T-helper 2 cell (primary cell): ENCODE measurements around the gene MBD6.
"Not testable (repeated sequence)": the region's sequence is repeated elsewhere in the genome, so short reads cannot be mapped to it uniquely, and the experiment has no call there.

ENCODE experiments used
- DNase-seq, 5 experiments: peaks; one replicate each; pipeline versions ENCODE4 v3.0.0 to v3.0.0-alpha.2; 2012 to 2022

MBD6 gene

DNA sequence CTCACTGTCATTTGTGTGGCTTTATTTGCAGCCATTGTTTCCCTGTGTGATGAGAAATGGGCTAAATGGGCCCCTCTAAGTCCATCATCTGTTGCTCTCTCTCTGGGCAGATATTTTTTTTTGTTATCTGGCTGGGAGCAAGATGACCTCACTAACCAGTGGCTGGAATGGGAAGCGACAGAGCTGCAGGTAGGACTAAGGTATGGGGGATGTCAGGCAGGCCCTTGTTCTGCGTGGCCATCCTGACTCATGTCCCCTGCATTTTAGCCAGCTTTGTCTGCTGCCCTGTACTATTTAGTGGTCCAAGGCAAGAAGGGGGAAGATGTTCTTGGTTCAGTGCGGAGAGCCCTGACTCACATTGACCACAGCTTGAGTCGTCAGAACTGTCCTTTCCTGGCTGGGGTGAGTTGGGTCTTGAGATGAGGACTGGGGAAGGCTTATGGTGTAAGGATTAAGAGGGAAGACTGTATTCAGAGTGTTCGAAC lies 33.4 kb upstream of the MBD6 start:
- no peak for DNase-seq

DNA sequence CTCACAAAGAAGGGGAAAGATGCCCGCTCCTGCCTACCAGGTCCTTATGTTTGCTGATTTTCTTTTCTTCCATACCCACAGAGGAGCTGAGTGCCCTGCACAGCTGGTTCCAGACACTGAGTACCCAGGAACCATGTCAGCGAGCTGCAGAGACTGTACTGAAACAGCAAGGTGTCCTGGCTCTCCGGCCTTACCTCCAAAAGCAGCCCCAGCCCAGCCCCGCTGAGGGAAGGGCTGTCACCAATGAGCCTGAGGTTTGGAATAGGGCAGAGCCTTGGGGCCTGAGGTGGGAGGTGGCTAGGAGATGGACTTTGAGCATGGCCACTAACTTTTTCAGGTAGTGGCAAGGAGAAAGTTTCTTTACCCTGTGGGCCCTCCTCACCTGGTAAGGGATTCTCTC lies 32.5 kb upstream of the MBD6 start:
- DNase-seq, result no peak

GRCh38 chr12:57491393-57492280 lies 31.0 kb upstream of the MBD6 start:
- DNase-seq, result peak in 1 of 5 experiments; percentile 52

GRCh38 chr12:57495051-57495701 lies 27.4 kb upstream of the MBD6 start:
- DNase-seq, result not testable (repeated sequence)

DNA sequence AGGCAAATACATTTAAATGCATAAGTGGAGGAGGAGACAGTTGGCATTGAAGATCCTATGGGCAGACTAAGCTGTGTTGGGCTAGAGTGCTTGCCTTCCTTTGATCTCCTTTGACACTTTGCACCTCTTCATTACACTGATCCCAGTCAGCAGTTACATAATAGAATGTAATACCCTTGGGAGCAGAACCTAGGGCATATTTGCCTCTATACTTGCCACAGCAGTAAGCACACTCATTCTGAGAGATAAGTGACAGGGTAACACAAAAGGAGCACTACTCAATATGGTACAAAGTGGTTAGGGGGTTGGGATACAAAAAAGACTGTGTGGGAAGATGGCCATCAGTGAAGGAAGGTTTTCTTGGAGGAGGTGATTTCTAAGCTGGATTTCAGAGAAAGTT lies 25.8 kb upstream of the MBD6 start:
- no peak for DNase-seq

- DNase-seq, result no peak
Measured at GRCh38 chr12:57497223-57498131, 25.1 kb upstream of the MBD6 start.

- no peak for DNase-seq
Measured at GRCh38 chr12:57498132-57498502, 24.5 kb upstream of the MBD6 start.

DNA sequence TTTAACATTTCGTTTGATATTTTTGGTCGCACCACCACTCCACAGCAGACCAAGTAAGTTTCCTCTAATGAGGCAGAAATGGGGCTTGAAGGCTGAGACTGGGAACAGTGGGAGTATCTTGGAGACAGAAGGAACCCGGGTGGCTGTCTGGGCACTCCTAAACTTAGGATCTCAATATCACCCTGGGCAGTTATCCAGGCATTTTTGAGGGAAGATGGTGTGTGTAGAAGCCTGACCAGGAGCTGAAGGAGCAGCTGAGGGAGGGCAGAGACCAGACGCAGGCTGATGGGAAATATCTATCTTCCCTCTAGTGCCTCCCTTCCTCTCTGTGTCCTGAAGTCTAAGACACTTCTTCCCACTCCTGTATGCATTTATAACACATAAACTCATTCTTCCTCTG lies 24.1 kb upstream of the MBD6 start:
- DNase-seq, result no peak

GRCh38 chr12:57500213-57500612 lies 22.4 kb upstream of the MBD6 start:
- DNase-seq, result no peak

DNA sequence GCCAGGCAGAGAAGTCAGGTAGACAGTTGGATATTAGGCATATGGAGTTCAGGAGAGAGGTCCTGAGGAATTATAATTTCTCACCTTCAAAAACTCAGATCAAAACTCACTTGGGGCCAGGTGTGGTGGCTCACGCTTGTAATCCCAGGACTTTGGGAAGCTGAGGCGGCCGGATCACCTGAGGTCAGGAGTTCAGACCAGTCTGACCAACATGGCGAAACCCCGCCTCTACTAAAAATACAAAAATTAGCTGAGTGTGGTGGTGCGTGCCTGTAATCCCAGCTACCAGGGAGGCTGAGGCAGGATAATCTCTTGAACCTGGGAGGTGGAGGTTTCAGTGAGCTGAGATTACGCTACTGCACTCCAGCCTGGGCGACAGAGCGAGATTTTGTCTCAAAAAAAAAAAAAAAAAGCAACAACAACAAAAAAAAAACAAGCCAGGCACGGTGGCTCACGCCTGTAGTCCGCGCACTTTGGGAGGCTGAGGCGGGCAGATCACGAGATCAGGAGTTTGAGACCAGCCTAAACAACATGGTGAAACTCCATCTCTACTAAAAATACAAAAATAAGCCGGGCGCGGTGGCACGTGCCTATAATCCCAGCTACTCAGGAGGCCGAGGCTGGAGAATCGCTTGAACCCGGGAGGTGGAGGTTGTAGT lies 20.2 kb upstream of the MBD6 start:
- not testable (repeated sequence) for DNase-seq

DNA sequence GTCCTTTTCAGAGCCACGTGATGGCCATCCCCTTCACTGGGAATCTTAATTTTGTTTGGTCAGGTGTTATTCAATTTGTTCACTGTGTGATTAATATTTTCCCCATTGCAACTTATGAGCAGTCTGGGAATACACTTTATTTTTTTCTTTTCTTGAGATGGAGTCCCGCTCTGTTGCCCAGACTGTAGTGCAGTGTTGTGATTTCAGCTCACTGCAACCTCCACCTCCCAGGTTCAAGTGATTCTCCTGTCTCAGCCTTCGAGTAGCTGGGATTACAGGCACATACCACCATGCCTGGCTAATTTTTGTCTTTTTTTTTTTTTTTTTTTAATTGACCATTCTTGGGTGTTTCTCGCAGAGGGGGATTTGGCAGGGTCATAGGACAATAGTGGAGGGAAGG lies 16.1 kb upstream of the MBD6 start:
- not testable (repeated sequence) for DNase-seq

- DNase-seq, result not testable (repeated sequence)
Measured at GRCh38 chr12:57507796-57508195, 14.8 kb upstream of the MBD6 start.

DNA sequence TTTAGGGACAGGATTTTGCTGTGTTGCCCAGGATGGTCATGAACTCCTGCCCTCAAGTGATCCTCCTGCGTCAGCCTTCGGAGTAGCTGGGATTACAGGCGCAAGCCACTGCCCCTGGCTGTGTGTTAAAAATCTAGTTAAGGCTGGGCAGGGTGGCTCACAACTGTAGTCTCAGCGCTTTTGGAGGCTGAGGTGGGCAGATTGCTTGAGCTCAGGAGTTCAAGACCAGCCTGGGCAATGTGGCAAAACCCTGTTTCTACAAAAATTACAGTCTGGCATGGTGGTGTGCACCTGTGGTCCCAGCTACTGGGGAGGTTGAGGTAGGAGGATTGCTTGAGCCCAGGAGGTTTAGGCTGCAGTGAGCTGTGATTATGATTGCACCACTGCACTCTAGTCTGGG lies 11.5 kb upstream of the MBD6 start:
- no peak for DNase-seq

DNA sequence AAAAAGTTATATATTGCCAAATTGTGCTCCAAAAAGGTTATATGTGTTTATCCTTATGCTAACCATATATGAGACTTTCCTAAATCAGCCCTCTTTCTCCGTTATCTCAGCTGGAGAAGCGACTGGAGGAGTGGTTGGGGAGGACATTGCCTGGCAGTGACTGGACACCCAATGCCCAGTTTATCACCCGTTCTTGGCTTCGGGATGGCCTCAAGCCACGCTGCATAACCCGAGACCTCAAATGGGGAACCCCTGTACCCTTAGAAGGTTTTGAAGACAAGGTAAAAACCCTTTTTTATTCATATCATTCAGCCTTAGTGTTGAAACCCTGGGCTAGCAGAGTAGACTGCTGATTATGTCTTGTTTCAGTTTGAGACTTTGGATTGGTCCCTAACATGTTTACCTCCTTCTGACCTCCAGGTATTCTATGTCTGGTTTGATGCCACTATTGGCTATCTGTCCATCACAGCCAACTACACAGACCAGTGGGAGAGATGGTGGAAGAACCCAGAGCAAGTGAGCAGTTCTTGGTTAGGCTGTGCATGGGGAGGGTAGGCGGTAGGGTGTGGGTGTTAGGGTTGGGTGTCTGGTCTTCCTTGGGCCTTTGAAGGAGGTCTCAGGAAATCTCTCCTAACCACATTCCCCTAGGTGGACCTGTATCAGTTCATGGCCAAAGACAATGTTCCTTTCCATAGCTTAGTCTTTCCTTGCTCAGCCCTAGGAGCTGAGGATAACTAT lies 10.9 kb upstream of the MBD6 start:
- no peak for DNase-seq

DNA sequence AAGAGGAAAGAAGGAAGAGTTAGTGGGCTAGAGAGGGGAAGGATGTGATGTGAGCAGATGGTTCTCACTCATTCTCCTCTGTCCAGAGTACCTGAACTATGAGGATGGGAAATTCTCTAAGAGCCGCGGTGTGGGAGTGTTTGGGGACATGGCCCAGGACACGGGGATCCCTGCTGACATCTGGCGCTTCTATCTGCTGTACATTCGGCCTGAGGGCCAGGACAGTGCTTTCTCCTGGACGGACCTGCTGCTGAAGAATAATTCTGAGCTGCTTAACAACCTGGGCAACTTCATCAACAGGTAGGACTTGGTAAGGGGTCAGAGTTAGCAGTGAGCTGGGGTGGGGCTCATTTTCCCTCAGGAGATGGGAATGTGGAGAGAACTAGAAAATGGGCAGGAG lies 10.0 kb upstream of the MBD6 start:
- DNase-seq, result no peak

- no peak for DNase-seq
Measured at GRCh38 chr12:57513266-57513665, 9.4 kb upstream of the MBD6 start.

GRCh38 chr12:57513677-57514076 lies 8.9 kb upstream of the MBD6 start:
- not testable (repeated sequence) for DNase-seq

GRCh38 chr12:57514246-57514645 lies 8.4 kb upstream of the MBD6 start:
- not testable (repeated sequence) for DNase-seq

GRCh38 chr12:57514720-57515407 lies 7.8 kb upstream of the MBD6 start:
- no peak for DNase-seq

GRCh38 chr12:57515408-57515933 lies 7.2 kb upstream of the MBD6 start:
- DNase-seq, result no peak
